OCI-LY7 (cell line): ENCODE measurements around the gene ADAMTS9.

ENCODE experiments used
- CTCF ChIP-seq: fragments of 200-600 bp; sonication (generic); conservative IDR thresholded peaks from 2 replicates; pipeline ENCODE4 v1.5.1; 2014; ENCODE audit warnings: mild to moderate bottlenecking, antibody characterized with exemption, low read length, moderate library complexity, mixed read lengths
- EZH2phosphoT487 ChIP-seq: fragments of 200-600 bp; sonication (generic); IDR thresholded peaks from 2 replicates; pipeline ENCODE4 v1.6.1; 2018; ENCODE audit warnings: low read depth, borderline replicate concordance, mild to moderate bottlenecking, mixed run types, antibody characterized with exemption, low read length, moderate library complexity, mixed read lengths

GRCh38 chr3:64620020-64620419 is 67.8 kb downstream of the ADAMTS9 start:
- TF ChIP-seq CTCF (no peak), EZH2phosphoT487 (no peak)
